ENCODE results near the gene SLC22A4.

SLC22A4 gene

DNA sequence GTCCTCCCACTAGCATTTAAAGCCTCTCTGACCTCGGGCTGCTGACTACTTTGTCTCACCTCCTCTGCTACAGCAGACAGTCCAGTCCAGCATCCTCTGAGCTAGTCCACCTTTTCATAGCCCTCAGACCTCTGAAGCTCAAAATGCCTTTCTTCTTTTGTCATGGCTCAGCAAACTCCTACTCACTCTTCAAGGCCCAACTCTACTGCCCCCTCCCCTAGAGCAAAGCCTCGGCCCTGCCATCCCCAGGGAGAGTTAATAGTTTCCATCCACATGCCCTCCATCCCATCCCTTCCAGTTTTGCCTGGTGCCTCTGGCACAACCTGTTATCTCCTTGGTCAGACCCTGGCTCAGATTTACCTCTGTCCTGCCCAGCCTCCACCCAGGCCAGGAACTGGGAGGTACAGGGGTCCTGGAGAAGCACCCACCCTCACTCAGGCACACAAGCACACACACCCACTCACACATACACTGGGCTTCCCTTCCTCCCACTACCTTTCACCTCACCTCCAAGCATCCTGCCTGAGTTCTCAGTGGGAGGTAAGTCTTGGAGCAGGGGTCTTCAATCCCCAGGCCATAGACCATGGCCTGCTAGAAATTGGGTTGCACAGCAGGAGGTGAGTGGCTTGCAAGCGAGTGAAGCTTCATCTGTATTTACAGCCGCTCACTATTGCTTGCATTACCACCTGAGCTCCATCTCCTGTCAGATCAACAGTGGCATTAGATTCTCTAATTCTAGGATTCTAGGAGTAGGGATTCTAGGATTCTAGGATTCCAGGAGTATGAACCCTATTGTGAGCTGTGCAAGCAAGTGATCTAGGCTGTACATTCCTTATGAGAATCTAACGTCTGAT, 18.6 kb upstream of the SLC22A4 start:
- DNase-seq, result no peak

- no peak for DNase-seq
Measured at GRCh38 chr5:132277256-132277655, 16.9 kb upstream of the SLC22A4 start.

DNA sequence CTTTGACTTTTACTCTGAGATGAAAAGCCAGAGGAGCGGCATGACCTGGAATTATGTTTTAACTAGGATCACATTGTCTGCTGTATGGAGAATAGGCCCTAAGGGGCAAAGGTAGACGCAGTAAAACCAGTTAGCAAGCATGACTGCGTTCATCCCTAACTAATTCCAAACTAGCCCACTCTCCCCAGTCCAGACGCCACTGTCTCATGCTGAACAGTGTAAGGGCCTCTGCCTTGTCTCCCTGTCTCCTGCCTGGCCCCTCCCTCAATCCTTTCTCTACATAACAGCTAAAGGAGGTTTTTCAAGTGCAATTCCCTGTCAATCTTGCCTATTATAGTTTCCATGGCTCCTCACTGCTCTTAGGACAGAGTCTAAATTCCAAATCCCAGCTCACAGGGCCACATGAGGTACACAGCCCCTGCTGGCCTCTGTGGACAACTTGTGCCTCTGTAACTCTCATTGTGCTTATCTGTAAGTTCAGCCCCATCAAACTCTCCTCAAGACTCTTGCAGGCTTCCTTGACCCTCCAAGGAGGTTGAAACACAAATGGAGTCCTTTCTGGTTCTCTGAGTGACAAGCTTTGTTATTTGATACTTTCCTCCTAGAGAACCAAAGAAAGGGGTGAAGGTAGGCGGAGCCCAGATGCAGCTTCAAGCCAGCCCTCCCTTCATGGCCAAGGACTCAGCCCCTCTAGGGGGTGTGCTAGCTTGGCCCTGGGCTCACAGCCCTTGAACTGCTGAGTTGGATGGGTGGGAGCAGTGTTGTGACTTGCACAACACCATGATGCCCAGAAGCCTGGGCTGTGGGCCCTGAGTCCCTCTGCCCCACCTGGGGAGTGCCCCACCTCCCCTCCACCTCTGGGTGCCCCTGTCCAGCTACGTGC, 16.0 kb upstream of the SLC22A4 start:
- no peak for DNase-seq

DNA sequence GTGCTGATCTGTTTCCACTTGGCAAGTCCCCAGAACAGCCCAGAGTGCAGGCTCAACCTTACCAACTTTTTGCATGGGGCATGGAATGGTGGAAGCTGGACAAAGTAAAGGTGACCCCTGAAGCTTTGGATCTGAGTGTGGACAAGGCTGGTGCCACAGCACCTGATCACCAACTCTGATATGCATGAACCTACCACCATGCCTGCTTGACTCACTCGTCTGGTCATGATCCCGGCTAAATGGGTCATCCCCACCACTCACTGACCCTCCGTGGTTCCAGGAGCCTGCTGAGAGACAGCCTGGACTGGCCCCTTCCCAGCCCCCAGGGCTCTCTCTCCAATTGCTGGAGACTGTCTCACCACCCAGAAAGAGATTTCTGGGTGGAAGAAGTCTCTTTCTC, 14.4 kb upstream of the SLC22A4 start:
- DNase-seq, result no peak

DNA sequence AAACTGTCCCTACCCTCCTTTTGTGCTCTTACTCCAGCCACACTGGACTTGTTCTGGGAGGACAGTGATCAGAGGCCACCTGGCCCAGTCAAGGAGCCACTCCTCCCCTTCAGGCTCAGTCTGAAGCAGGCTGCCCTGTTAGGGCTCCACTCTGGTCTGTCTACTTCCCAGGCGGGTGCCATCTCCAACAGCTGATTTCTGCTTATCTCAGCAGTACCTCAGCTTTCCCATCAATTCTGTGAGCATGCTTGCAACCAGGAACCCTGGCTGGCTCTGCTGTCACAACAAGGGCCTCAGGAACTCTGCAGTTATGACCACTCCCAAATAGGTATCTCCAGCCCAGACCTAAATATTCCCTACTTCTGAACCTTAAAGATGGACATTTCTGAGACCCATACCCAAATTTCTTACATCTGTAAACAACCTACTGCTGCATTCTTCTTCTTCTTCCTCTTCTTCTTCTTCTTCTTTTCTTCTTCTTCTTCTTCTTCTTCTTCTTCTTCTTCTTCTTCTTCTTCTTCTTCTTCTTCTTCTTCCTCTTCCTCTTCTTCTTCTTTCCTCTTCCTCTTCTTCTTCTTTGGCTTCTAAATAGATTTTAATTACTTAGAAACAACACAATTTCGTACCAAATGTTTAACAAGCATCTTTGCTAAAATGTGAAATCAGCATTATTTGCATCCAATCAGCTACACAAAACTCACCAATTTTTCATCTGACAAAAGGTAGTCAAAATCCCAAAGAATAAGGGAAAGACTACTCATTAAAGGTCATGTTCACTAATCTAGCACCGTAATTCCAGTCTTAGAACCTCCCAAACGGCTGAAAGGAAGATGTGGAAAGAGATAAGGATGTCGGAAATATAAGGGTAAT, 13.6 kb upstream of the SLC22A4 start:
- DNase-seq, result no peak

- DNase-seq, result no peak
Measured at GRCh38 chr5:132281856-132282614, 12.2 kb upstream of the SLC22A4 start.

GRCh38 chr5:132283423-132284043, 10.7 kb upstream of the SLC22A4 start:
- no peak for DNase-seq

- no peak for DNase-seq
Measured at GRCh38 chr5:132289097-132289496, 5.1 kb upstream of the SLC22A4 start.

DNA sequence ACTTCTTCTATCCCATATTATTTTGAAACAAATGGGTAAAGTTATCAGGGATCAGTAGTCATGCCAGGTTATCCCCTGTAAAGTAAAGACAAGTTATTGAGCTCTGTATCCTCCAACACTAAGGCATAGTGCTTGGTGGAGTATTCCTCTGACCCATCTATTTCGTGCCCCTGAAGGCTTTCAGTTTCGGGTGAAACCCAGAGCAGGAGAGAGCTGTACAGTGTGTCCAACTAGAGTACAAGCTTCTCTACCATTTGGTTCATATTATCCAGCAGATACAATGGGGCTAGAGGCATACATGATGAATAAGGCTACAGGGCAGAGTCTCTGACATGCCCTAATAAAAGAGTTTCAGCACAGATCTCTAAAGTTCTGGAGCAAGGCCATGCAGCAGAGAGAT, 3.2 kb upstream of the SLC22A4 start:
- no peak for DNase-seq

DNA sequence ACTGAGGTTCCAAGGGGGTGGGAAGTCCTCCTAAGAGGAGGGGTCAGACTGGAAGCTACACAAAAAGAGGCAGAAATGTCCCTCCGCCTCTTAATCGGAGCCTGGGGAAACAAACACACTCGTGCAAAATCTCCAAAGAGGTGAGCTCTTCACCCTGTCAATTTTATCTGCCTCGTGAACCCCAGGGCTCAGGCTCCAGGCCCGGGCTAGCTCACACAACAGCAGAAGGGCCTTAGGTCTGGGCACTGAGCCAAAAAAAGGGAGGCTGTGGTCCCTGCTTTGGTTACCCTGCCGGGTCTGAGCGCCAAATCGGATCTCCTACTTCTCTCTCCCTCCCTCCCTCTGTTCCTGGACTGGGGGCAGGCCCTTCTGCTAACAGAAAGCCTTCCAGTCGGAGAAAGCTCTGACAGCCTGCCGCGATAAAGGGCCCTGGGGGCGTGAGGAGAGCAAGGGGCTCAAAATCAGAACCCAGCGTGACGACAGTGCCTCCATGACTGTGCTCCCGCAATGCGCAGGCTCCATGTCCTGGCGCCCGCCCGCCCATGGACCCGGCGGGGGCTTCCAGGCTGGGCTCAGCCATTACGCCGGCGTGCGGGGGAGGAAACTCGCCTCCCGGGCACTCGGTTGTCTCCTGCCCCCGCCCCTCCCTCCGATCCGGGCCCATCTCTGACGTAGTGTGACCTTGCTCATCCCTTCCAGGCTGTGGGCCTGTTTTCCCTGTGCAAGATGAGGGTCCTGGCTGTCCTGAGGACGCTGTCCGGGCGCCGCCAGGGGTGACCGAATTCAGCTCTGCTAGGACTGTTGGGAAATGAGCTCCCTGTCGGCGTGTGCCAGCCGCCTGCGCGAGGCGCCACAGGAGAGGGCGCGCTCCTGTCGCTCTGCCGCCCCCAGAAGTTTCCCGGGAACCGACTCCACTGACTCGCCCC, 865 bp upstream of the SLC22A4 start:
- peak; percentile 58 for DNase-seq

DNA sequence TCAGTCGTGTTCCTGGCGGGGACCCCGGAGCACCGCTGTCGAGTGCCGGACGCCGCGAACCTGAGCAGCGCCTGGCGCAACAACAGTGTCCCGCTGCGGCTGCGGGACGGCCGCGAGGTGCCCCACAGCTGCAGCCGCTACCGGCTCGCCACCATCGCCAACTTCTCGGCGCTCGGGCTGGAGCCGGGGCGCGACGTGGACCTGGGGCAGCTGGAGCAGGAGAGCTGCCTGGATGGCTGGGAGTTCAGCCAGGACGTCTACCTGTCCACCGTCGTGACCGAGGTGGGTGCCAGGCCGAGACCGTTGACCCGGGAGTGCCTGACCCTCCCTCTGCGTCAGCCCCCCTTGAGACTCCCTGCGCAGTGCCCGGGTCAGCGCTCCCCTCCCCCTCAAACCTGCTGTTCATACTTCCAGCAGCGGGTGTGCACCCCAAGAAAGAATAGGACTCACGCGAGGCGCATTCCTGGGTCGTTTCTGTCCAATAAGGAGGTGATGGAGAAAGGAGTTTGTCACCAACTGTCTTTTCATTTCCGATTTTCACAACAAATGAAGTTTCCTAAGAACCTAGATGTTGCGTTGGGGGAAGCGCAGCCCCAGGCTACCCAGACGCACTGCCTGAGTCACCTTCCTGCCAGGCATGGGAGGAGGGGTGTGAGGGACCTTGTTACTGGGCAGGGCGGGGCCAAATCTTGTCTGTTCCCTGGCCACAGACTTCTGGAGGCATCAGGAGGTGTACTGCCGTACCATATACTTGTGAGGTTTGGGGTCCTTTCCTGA, 722 bp downstream of the SLC22A4 start:
- DNase-seq, result no peak

GRCh38 chr5:132295505-132296411, 1.6 kb downstream of the SLC22A4 start:
- DNase-seq, result no peak

- no peak for DNase-seq
Measured at GRCh38 chr5:132296412-132297016, 2.3 kb downstream of the SLC22A4 start.

DNA sequence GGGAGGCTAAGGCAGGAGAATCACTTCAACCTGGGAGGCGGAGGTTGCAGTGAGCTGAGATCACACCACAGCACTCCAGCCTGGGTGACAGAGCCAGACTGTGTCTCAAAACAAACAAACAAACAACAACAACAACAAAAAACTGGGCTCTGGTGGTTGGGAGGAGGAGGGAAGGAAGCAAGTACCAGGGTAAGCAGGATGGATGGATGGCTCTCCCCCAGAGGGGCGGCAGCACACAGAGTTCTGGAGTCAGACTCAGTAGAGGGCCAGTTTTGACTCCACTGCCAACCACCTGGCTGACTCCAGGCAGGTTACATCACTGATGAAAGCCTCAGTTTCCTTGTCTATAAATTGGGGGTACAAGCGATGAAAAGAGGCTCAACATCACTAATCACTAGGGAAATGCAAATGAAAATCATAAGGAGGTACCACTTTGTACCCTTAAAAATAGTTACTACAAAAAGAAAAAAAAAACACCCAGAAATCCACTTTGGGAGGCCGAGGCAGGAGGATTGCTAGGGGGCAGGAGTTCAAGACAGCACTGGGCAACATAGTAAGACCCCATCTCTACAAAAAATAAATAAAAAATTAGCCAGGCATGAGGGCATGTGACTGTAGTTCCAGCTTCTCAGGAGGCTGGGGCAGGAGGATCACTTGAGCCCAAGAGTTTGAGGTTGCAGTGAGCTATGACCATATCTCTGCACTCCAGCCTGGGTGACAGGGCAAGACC, 3.2 kb downstream of the SLC22A4 start:
- no peak for DNase-seq

DNA sequence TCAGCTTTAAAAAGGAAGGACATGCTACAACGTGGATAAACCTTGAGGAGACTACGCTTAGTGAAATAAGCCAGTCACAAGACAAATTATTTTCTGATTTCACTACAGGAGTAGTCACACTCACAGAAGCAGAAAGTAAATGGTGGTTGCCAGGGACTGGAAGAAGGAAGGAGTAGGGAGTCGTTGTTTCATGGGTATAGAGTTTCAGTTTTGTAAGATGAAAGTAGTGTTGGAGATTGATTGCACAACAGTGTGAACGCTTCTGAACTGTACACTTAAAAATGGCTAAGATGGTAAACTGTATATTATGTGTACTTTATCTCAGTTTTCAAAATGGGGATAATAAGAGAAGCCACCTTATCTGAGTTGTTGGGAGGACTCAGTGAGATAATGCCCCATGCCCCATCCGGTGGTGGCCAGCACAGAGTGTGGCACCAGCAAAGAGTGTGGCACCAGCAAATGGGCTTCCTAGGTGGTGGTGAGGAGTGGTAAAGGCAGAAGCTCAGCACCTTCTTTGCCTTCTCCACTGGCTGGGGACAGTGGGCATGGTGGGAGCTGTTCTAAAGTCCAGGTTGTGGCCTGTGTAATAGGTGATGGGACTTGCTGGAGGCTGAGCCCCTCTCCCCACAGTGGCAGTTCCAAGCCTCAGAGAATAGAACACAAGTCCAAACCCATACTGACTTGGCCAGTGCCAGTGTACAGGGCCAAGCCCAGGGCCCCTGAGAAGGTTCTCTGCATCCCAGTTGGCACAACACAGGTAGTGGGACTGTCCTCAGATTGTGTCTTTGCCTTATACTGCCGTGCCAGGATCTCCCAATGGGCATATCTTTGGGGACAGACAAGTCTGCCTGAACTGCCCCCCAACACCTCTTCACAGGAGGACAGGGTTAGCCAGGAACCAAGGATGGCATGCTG, 4.4 kb downstream of the SLC22A4 start:
- no peak for DNase-seq

DNA sequence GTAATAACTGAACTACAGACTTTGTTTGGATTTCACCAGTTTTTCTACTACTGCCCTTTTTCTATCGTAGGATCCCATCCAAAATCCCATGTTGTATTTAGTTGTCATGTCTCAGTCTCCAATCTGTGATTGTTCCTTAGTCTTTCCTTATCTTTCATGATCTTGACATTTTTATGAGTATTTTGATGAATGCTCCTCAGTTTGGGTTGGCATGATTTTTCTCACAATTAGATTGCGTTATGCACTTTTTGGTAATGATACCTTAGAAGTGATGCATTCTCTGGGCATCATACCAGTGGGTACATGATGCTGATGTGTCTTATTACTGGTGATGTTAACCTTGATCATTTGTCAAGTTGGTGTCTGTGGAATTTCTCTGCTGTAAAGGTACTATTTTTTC, 5.7 kb downstream of the SLC22A4 start:
- DNase-seq, result no peak
